ENCODE results near the gene SLC8A1. TPM values are rescaled to one million over a fixed set of nuclear protein-coding genes. Genes with fewer than 3 reads are reported as not detected.

SLC8A1 gene
- total RNA-seq, 1 experiment from 2014 or later = 1.7 TPM

- Histone ChIP-seq H3K79me1 (ENCODE audit: insufficient read depth, low read depth, low read length, poor library complexity, severe bottlenecking) (no peaks in the 10 kb centered on the region), H4K91ac (ENCODE audit: insufficient read length, low read depth, low read length) (no peak overlapping the region), H2AFZ (ENCODE audit: low read length) (no peak overlapping the region), H3K23me2 (ENCODE audit: insufficient read length, low read depth, low read length, poor library complexity, severe bottlenecking) (no peaks in the 10 kb centered on the region), H3K23ac (ENCODE audit: insufficient read length, low read depth, low read length) (no peak overlapping the region), H3K18ac (ENCODE audit: insufficient read length, low read depth, low read length) (no peak overlapping the region), H3K14ac (ENCODE audit: insufficient read depth, low read length) (no peak overlapping the region), H2AK5ac (ENCODE audit: insufficient read length, low read length) (no peak overlapping the region), H4K8ac (replicated peaks; ENCODE audit: insufficient read length, low read depth, low read length) (no peak overlapping the region), H4K5ac (ENCODE audit: insufficient read length, low read depth, low read length) (no peak overlapping the region), H3K27ac (ENCODE audit: insufficient read length, low read depth, low read length) (no peak overlapping the region), H2BK12ac (ENCODE audit: insufficient read length, low read depth, low read length) (no peak overlapping the region), H2BK20ac (ENCODE audit: low read depth, low read length, poor library complexity, severe bottlenecking) (no peak overlapping the region), H4K20me1 (ENCODE audit: control insufficient read depth, insufficient read depth, insufficient read length) (no peaks in the 10 kb centered on the region), H3K9ac (ENCODE audit: extremely low read depth, insufficient read length, low read length) (no peak overlapping the region), H3K4me1 (ENCODE audit: insufficient read depth, low read length) (no peaks in the 10 kb centered on the region), H3K27me3 (ENCODE audit: insufficient read depth, low read length) (no peaks in the 10 kb centered on the region), H2BK5ac (ENCODE audit: insufficient read length, low read length) (no peak overlapping the region), H3K4ac (ENCODE audit: low read depth, low read length) (no peak overlapping the region), H3K79me2 (ENCODE audit: insufficient read depth, low read length) (no peaks in the 10 kb centered on the region), H3K4me2 (ENCODE audit: insufficient read depth, insufficient read length, low read length) (no peak overlapping the region), H3K9me3 (ENCODE audit: control insufficient read depth, low read depth, low read length) (no peaks in the 10 kb centered on the region), H2BK120ac (ENCODE audit: low read depth, low read length, poor library complexity, severe bottlenecking) (no peak overlapping the region), H3K56ac (ENCODE audit: insufficient read length, low read depth, low read length) (no peak overlapping the region), H2BK15ac (ENCODE audit: low read depth, low read length) (no peak overlapping the region), H3T11ph (ENCODE audit: low read length) (no peak overlapping the region)
- WGBS (ENCODE audit: extremely low coverage, insufficient read length, low lambda C conversion rate) = no CpG with 5 or more reads among the region's 5 CpGs
- Mint-ChIP-seq H3K27ac (no peak overlapping the region; a peak in 1 of 7 replicates), H3K4me3 (no peak overlapping the region), H3K27me3 (ENCODE audit: low read depth) (no peaks in the 10 kb centered on the region), H3K9me3 (no peaks in the 10 kb centered on the region), H3K4me1 (peaks cover 10 to 16% of the 10 kb centered on the region in 2 experiments), H3K36me3 (ENCODE audit: insufficient read depth in 1 of 3, low read depth in 3 of 3) (no peaks in the 10 kb centered on the region; a peak in 1 of 7 replicates)
- no peak for TF ChIP-seq CTCF (conservative IDR thresholded peaks at IDR 0.05)
- no peak for DNase-seq
Observed at GRCh38 chr2:40184551-40184950, 267.3 kb downstream of the SLC8A1 start.

Data from H9 (cell line).